ENCODE measurements around the gene TPTE2.
"Not testable (repeated sequence)": the region's sequence is repeated elsewhere in the genome, so short reads cannot be mapped to it uniquely, and the experiment has no call there.

The TPTE2 gene

DNA sequence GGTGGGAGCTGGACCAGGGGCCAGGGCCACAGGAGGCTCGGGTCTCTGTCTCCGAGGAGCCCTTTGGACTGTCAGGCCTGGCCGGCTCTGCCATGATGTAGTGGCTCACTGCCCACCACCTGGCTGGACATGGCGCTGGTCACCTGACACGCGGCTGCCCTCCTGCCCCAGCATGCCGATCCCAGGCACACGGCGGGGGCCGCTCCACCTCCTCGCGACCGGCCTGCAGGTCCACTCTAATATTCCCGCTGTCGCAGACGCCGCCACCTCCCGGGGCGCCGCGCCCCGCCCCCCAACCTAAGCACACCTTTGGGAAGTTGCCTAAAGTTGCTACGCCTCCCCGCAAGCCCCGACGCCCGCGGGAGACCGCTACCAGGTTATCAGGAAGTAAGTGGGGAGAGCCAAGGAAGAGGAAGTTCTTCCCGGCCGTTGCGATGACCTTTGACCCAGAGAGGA, at the start of gene TPTE2:
TPTE2 (minus strand) TSS at position 406 of the 456 bp plus-strand sequence. CDS start 58,298 bp downstream, outside the sequence.
- DNase-seq, result not testable (repeated sequence)

DNA sequence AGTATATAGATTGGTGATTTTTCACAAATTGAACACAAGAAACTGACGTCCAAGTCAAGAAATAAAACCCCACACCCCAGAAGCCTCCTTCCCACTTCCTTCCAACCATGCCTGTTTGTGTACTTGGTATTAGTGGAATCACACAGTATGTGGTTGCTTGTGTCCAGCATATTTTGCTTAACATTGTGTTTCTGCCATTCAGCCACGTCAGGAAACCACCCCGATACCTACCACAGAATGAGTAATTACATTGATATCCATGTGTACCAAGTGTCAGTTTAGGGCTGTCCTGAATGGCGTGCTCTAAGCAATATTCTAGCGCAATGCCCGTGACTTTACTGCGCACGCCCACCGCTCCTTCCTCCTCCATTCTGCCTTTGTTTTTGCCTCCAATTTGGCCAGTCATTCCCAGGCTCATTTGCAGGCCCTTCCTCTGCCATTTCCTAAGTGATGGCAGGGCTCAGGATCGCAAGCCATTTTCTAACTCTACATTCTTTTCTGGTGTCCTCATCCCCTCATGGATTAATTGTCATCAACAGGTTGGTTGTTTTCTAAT, 46.3 kb upstream of the TPTE2 start:
- DNase-seq, result no peak

DNA sequence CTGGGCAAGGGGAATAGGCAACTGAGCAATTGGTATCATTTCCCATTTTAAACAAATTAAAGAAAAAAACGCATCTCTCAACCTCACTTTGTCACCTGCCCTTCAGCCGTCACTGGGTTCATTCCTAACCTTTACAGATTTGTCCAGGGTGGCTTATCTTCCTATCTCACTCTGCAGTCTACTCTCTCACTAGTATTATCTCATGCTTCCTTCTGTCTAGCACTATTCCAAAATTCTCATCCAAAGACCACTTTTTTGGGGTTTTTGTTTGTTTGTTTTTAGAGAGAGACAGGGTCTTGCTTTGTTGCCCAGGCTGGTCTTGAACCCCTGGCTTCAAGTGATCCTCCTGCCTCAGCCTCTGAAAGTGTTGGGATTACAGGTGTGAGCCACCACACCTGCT, 45.4 kb upstream of the TPTE2 start:
- DNase-seq, result no peak

DNA sequence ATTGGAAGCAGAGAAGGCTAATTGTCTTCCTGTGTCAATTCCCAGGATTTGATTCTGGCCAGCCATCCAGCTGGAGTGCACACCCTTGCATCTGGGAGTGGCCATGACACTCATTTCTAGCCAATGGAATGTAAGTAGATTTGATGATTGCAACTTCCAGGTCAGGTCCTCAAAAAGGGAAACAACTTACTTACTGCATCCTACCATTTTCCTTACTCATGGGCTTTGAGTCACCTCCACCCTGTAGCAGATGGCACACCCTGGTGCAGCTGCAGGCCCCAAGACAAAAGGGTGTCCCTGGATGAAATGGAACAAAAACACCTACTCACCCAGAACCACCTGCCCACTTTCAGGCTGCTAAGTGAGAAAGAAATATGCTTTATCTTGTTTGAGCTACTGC, 44.8 kb upstream of the TPTE2 start:
- peak in 5 of 58 donors; percentile 3 to 62 (median 12) for DNase-seq

DNA sequence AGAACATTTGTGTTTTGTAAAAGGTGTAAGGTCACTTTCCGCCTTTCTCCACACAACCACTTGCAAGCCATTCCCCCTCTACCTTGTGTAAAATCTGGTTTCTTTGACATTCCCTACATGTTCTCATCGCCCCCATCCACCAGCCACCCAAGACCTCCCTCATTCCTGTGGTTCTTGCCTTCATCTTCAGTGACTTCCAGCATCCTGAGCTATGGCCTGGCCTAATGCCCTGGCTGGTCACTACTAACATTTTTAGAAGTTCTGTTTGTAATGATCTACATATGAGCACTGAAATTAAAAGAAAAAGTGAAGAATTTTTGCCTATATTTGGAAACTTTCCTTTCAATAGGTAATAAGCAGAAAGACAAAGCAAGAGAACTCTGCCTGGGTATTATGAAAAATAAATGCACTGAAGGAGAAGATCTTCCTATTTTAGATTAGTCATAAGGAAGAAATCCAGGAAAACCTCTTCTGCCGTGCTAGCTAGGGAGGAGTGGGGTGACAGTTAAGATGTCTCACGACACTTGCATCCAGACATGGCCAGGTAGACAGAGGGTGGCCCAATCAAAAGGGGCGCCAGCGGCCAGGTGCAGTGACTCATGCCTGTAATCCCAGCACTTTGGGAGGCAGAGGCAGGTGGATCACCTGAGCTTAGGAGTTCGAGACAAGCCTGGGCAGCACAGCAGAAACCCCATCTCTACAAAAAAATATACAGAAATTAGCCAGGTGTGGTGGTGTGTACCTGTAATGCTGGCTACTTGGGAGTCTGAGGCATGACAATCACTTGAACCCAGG, 44.0 kb upstream of the TPTE2 start:
- DNase-seq, result no peak

DNA sequence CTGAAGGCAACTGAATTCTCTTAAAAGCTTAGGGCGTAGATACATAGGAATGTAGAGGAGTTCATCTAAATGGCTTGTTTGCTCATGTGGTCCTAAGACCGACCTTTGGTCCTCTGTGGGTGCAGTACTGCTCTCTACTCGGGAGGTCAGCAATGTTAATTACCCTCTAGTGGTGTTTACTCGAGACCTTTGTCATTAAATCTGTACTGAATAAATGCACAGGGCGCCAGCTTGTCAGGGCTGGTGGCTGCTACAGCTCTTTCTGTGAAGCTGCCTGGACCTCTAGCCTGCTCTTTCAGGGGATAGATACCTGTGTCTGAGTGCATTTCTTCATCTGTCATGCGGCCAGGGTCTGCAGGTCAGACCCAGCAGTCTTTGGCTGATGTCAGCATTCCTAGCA, 43.0 kb upstream of the TPTE2 start:
- no peak for DNase-seq

DNA sequence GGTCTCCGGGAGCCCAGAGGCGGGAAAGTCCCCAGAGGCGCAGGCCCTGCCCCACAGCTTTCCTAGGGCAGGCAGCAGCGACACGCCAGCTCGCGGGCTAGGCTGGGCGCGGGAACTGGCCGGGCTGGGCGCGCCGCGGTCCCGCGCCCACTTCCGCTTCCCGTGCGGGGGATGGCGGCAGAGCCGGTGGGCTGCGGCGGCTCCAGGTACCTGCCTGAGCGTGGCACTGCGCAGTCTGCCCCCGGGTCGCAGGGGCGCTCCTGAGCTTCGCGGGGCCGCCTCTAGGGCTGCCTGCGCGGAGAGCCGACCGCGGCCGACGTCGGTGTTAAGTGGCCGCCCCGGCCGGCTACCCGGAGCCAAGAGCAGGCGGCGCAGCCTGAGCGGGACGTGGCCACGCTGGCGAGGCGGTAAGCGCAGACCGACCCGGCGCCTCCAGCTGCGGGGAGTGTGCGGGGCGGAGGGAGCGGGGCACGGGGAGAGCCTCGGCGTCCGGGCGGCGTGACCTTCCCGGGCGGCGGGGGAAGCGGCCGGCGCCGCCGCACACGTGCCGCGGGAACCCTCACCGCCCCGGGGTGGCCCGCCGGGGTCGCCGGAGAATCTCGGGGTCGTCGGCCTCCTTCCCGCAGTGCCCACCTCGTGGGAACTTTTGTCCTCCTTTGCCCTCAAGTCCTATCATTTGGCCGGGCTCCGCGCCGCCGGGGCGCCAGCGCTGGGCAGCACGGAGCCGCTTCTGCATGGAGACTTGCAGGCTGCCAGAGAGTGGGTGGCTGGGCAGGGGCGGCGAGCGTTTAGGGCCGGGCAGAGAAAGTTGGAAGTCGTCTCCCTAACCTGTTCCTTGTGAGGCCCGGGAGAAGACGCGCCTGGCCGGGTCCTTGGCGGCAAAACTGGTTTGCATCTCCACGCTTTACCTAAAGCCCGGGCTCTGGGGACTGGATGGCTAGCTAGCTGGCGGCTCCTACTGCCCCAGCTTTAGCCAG, 40.7 kb upstream of the TPTE2 start:
- peak in 1 of 58 donors; percentile 12 for DNase-seq

DNA sequence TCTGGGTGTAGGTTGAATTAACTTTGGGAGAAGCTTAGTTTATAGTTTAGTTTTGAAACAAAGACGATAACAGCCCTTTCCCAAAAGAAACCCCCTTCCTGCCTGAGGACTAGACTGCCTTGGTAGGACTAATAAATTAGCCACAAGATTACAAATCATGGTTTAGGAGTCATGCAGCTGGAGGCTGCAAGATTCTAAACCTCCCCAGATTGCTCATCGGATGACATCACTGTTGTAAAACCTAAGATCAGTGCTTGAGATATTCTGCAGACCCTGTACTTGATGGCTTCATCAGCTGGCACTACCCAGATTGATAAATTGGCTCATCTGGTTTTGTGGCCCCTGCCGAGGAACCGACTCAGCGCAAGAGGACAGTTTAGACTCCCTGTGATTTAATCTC, 36.2 kb upstream of the TPTE2 start:
- DNase-seq, result no peak

DNA sequence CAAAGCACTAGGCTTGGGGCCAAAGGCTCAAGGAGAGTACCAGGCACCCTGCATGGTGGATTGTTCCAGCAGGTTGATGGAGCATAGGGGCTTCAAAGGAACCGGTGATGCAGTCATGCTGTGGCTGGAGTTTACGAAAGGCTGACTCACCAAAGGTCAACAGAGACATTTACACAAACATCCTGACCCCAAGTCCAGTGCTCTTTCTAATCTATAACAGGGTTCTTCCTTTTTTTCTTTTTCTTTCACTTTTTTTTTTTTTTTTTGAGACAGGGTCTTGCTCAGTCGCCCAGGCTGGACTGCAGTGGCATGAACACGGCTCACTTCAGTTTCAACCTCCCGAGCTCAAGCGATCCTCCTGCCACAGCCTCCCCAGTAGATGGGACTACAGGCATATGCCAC, 35.6 kb upstream of the TPTE2 start:
- no peak for DNase-seq

DNA sequence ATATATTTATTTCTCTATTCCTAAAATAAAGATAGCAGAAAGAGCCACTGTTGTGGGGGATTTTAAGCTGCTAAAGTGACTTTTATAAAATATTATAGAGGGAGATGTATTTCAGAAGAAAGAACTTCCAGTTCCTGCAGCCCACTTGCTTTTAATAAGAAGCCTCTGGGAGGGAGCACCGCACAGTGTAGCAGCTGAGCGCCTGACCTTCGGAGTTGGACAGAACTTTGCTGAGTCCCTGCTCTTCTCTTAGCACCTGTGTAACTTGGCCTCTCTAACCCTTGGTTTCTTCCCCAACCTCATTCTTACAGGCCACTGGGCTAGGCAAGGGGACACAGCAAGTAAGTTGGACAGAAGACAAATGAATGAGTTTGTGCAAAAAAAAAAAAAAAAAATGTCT, 34.8 kb upstream of the TPTE2 start:
- DNase-seq, result no peak

DNA sequence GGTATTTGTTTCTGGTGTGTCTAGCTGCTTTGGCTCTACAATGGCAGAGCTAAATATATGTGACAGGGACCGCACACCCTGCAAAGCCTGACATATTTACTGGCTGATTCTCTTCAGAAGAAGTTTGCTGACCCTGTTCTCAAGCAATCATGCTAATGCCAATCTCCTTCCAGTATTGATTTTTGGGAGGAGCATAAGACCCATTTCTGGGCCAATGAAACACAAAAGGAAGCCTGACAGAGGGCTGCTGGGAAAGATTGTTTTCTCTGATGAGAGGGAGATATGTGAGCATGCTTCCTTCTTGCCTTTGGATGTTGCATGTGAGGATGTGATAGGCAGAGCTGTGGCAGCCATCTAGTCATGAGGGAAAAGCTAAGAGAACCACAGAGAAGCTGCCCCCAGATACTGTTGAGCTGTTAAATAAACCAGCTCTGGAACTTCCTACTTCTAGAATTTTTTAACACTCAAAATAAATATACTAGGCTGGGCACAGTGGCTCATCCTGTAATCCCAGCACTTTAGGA, 31.4 kb upstream of the TPTE2 start:
- no peak for DNase-seq

DNA sequence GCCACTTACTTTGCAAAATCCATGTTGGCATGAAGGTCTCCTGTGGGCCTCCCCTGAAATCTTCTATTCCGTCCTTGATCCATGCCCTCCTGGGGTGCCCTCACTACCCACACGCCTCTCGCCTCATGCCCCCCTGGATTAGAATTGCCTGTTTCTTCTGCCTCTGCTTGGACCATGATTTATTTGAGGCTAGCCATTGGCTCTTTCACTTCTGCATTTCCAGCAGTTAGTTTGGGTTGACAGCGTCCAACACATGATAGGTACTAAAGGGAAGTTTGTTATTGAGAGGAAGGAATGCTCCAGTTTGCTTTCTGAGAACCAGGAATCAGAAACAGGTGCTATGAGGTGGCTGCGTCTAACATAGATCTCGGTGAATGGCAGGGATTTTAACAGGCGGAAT, 30.5 kb upstream of the TPTE2 start:
- no peak for DNase-seq

DNA sequence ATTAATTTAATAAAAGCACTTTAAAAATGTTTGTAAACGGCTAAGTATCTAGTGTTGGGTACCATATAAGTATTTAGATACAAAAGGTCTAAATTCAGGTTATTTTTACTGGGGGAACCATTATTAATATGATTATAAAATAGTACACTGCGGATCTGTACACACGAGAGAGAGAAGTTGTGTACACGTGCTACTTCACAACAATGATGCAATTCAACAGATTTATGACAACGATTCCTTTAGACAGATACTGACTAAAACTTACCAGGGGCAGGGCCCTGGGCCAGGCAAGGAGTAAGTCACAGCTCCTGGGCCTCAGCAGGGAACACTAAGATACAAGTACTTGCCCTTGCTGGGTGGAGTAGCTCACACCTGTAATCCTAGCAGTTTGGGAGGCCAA, 29.1 kb upstream of the TPTE2 start:
- no peak for DNase-seq

DNA sequence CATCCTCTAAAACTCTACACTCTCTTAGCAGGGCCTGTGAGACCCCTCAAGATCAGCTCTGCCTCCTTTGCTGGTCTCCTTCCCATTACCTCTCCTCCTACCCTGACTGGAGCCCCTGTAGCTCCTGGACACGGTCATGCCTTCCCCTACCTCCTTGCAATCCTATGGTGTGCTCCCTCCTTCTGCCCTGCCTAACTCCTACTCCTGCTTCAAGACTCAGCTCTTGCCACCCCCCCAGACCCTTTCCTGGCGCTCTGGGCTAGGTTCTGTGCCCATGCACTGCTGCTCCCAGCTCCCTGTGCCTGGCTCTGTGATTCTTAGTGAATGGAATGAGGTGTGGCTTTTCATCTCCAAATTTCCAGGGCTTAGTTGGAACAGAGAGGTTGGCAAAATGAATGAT, 28.0 kb upstream of the TPTE2 start:
- no peak for DNase-seq

DNA sequence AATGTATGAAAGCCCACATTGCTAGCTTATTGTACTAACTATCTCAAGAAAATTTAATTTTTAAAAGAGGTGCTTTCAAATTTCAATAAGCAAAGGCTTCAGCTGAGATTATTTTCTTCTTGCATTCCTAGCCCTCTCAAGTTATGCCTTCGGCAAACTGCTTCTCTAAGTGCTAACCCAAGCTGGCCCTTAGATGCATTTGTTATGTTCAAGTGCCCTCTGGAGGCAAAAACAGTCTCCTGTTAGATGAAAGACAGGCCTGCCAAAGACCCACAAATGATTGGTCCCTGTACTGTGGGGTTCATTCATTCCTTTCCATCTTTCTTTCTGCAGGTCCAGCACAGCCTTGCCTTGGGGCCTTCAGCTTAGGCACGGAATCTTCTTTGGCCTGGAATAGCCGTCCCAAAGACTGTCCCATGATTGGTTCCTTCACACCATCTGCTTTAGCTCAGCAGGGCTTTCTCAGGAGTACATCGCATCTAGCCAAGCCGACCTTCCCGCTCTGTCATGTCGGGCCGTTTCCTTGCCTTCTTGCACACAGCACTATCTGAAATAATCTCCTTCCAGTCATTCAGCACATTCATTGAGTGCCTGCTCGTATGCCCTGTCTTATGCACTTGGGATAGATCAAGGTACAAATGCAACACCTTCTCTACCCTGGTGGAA, 26.4 kb upstream of the TPTE2 start:
- peak in 16 of 58 donors; percentile 6 to 58 (median 14) for DNase-seq

DNA sequence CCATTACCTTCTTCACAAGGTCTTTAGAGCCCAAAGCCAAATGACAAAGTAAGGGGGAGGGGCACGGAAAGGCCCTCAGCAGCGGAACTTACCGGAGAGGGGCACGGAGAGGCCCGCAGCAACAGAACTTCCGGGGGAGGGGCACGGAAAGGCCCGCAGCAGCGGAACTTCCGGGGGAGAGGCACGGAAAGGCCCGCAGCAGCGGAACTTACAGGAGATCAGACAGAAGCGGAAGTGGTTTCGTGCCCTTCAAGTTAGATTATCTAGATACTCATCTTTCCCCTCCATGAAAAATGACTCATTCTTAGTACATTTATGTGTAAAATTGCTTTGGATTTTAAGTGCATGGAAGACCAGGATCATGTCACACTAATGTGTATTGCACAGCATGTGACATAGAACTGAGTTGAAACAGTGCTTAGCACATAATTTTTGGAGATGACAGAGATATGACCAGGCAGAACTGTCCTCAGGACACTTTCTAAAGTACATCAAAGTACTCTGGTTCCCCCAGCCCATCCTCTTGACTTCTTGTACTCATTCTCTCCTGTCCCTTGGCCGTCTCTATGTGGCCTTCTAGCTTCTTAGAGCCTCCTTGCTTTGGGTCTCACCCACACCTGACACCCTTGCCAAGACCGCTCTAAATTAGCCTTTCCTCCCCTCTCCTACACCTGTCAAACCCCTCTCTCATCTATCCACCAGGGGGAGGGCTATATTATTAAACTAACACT, 25.7 kb upstream of the TPTE2 start:
- DNase-seq, result no peak

DNA sequence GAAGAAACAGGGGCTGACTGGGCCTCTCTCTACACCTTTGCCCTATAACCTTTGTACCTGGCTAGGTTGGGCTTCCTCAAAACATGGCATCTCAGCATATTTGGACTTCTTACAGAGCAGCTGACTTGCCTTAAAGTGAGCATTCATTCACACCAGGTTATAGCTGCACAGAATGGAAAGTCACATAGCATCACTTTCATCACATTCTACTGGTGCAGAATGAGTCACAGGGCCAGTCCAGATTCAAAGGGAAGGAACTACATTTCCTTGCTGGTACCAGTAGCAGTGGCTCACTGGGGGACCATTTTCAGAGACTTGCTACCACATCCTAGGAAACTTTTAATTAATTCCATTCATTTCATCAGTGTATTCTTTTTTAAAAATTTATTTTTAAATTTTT, 20.3 kb upstream of the TPTE2 start:
- no peak for DNase-seq

DNA sequence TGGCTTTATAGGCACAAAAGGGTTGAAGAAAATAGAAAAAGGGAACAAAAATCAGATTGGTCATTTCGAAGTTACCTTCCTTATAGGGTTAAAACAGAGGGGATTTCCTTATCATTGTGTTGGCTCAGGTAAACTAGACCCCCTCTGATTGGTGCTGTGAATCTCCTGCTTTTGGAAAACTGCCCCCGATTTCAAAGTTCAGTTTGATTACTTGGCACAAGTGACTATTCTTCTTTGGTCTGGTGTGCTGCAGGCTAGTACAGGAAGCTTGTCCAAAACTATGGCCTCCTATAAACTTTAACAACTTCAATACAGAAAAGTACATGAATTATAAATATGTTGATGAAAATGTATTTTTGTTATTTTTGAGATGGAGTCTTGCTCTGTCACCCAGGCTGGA, 13.9 kb upstream of the TPTE2 start:
- DNase-seq, result no peak

DNA sequence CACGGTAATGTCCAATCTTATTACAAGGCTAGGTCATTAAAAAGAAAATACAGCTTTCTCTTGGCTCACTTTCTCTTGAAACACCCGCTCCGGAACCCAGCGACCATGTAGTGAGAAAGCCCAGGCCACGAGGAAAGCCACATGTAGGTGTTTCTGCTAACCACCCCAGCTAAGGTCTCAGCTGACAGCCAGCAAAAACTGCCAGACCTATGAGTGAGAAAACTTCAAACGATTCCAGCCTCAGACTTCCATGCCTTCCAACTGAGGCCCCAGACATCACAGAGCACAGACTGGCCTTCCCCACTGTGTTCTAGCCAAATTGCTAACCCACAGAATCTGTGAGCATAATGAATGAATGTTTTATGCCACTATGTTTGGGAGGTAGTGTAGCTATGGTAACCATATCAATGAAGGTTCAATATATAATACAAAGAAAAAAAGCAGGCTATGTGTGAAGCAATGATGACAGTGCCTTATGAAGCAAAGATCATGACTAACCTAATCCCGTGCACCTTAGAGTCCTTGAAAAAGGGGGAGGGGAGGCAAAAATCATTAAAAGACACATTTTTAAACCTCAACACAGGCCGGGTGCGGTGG, 11.9 kb upstream of the TPTE2 start:
- no peak for DNase-seq

DNA sequence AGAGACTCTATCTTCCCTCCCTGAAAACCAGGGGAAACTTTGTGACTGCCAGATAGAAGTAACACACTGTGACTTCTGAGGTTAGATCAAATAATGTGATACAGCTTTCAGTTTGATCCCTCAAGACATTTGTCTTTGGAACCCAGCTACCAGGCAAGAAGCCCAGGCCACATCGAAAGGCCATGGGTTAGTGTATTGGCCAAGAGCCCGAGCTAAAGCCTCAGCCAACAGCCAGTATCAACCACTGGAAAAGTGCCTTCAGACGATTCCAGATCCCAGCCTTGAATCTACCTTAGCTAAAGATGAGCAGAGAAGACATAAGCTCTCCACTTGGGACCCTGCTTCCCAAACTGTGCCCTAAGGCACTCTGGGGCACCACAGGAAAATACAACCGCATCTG, 10.9 kb upstream of the TPTE2 start:
- no peak for DNase-seq
